Right renal cortex interstitium (tissue), 3 donors: ENCODE data around the gene CDH20. TPM values are rescaled to one million over a fixed set of nuclear protein-coding genes. Genes with fewer than 3 reads are reported as not detected.

Experiments
- DNase-seq, 3 donors: peaks; one replicate each; pipeline ENCODE4 v3.0.0-alpha.2; 2013; ENCODE audit warnings: low read depth in 3 of 3, low spot score in 2 of 3
- polyA plus RNA-seq, 3 donors: library from polyadenylated mRNA; unstranded; fragments of 120-200 nt; gene quantifications; one replicate each; pipeline ENCODE4 v1.2.1, GENCODE V29; 2013; ENCODE audit not compliant: insufficient read length in 3 of 3

Gene CDH20
- polyA plus RNA-seq, 3 donors: 3.3 to 3.9 (median 3.7) TPM

- DNase-seq: no peak
Measured at GRCh38 chr18:61419763-61420162, 86.5 kb downstream of the CDH20 start.

GRCh38 chr18:61420218-61420885 lies 87.1 kb downstream of the CDH20 start:
- DNase-seq: no peak

DNA sequence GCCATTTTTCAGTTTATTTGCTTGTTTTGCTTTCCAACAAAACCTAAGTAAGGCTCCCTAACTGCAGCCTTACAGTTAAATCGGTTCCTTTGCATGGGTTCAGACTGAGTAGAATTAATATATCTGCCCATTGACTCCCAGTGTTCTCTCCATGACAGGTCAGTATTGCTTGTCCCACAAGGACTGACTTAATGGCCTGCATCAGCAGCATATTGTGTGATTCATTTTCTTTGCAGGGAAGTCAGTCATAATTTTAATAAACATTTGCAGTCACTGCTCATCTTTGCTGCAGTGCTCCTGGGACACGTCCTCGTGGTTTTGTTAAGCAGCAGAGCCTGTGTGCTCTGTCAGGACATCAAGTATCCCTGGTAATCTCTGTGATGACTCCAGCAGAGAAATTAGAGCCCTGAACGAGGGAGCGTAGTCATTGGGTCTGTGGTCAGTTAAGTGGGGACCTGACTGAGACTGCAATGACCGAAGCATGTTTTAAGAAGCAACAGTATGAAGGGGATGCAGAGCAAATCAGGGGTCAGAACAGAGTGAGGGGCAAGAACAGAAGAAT lies 93.3 kb downstream of the CDH20 start:
- DNase-seq: no peak

- no peak for DNase-seq
Measured at GRCh38 chr18:61428266-61428665, 95.0 kb downstream of the CDH20 start.

DNA sequence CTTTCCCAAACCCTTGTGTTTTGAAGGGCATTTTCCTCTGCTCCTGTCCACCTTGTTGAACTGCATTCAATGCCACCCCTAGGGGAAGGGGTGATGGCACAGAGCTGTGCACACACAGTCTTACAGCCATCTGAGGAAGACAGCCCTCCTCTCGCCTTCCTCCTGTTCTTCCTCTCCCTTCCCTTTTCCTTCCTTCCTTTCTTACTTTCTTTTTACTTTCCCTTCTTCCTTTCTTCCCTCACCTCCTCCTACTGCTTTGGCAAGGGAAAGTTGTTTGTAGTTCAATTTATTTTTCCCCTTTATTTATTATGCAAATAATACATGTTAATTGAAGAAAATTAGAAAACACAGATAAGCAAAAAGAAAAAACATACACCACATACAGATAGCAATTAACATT lies 99.4 kb downstream of the CDH20 start:
- DNase-seq: no peak

DNA sequence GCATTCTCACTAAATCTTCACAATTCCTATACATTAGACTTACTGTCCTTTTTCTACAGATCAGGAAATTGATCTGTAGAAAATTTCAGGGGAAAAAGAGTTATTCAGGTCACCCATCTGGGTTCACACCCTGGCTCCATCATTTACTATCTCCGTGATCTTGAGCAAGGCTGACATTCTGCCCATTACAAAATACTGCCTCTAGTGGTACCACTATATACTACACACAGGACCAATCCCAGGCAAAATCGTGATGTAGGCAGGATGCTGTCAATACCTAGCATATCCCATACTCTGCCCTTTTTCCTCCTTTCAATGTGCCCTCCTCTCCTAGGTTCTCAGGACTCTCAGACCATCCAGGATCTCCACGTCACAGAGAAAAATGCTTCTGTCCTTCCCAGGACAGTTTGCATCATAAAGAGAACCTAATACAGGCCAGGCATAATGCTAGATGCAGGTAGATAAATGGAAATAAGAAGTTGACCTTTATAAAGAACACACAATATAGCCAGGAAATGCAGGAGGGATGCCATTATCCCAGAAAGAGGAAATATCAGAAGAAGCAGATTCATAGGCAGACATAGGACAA lies 101.9 kb downstream of the CDH20 start:
- DNase-seq: no peak

DNA sequence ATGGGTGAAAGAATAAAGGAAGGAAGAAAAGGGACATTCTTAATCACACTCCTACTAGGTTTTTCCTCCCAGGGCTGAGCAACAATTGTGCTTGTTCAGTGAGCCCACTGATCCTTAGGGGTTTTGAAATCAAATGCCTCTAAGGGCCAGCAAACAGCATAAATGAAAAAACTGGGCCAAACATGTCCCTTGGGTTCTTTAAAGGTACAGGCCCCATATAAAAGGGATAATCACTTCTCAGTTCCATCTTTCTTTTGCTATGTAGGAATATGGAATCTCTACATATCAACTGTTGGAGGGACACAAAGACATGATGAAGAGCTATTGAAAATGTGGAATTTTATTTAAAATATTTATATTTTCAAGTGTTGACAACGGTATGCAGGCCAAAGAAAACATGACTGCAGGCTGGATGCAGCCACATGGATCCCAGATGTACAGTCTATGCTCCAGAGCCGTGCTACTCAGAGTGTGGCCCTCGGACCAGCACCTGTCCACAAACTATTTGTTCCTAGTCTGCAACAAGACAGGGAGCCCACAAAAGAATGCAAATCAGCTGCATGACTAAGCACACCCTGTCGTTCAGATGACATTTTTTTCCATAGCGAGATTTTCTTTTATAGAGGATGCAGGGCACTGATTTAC lies 110.0 kb downstream of the CDH20 start:
- DNase-seq: no peak

GRCh38 chr18:61448316-61448715 lies 115.1 kb downstream of the CDH20 start:
- no peak for DNase-seq

DNA sequence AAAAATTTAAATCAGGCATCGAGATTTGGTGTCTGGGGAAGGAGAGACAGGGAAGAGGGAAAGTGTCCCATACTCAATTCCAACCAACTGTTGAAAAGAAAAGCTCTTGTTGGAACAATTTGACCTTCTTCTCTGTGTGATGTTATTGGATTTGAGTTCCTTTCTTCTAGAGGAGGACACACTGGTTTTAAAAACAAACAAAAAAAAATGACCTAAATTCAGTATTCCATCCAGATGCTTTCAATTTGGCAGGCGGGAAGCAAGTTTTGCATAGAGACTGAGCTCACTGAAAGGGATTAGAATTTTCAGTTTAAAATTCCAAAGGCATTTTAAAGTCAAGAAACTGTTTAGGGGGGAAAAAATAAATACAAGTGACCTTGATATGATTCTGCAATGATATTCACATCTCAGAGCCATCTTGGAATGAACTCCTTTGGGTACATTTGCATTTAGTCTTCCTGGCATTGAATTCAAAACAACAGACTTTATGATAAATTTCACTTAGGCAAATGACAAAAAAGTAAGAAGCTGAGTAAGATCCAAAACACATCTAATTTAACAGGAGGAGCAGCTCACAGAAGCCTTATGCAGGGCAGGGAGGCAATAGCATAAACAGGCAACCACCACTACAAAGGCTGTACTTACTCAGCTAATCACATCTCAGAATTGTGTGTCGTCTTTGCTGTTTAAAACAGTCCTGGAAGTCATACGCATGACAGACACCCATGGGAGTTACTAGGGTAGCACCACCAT lies 126.8 kb downstream of the CDH20 start:
- no peak for DNase-seq

- DNase-seq: no peak
Measured at GRCh38 chr18:61464551-61465142, 131.4 kb downstream of the CDH20 start.

- DNase-seq: no peak
Measured at GRCh38 chr18:61466736-61467135, 133.5 kb downstream of the CDH20 start.

DNA sequence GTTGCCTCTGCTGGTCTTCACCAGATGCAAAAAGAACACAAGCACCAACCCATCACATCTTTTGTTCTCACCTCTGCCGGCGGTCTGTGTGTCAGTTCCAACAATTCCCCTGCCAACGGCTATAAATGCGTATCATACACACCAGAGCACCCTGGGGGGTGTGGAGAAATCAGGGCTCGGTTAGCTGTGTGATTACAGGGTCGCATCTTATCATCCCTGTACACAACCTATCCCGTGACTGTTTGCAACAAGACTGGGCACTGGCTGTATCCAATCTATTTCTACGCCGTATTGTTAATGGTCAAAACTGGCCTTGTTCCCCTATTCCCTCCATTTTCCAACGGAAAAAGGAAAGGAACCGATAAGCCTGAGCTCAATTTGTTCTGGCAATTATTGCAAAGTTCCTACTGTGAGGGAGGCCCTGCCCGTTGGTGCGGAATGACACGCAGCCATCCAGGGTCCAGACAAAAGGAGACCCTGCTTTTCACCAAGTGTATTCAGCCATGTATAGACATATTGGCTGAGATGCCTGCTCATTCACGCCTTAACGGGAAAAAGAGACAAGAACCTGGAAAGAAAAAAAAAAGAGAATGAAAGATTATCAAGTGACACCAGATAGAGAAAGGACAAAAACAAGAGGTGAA lies 136.9 kb downstream of the CDH20 start:
- DNase-seq: no peak

GRCh38 chr18:61471541-61471940 lies 138.3 kb downstream of the CDH20 start:
- DNase-seq: no peak

GRCh38 chr18:61471942-61472341 lies 138.7 kb downstream of the CDH20 start:
- no peak for DNase-seq

GRCh38 chr18:61474341-61474740 lies 141.1 kb downstream of the CDH20 start:
- DNase-seq: no peak

DNA sequence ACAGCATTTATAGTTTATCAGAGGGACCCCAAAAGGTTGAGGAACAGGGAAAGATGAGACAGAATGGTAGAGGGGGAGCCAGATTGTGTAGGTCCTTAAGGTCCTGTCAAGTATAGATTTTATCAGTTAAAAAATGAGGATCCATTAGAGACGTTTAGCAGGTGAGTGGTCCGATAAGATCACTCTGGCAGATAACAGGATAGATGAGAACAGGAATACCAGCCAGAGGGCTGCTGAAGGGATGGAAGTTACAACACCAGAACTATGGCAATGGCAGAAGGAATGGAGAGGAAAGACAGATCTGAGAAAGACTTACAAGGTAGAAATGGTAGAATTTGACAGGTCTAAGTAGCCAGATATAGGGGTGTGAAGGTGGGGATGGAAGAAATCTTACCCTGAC lies 141.7 kb downstream of the CDH20 start:
- DNase-seq: no peak

DNA sequence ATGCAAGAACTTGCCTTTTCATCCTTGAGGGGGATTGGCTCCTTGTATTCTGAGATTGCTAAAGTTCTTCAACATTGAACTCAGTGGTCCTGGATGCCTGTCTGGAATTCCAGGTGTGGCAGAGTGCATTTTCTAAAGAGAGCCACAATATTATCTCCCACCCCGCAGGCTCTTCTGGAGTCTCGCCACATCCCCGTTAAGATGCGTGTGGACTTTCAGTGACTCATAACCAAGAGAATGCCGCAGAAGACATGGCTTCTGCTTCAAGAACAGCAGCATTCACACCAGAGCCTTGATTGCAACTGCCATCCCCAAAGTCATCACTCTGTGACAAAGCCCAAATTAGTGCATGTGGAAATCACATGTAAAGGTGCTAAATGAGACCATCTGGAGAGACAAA lies 142.7 kb downstream of the CDH20 start:
- DNase-seq: no peak

DNA sequence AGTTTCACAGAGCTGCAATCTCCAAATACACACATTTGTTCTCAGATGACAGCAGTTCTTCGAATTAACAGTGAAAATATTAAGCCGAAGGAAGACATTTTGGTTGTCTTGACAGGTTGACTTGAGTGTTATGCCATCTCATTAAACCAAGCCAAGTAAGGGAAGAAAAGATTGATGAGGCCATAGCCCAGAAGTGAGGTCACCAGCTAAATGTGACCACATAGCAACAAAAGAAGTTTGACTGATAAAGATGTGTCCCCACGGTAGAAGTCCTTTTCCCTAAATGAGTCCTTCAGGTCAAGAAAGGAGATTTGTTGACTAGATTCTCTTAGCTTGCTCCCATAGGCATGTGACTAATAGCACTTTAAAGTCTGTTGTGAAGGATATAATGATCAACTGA lies 156.1 kb downstream of the CDH20 start:
- DNase-seq: no peak

DNA sequence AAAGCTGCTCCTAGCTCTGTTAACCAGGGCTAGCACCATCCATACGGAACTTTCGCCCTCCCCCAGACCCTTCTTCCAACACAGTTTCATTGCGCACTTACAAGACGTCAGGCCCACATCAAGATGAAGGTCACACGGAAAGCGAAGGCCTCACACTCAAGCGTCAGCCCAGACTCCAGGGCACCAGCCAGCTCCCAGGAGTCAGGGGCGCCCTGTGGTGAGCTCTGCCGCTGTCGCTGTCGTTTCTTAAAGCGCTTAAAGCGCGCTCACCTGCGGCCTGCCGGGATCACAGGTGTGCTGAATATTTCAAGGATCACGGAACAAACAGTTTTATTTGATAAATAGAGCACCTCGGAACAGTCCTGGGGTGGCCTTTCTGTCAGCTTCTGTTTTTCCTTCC lies 163.1 kb downstream of the CDH20 start:
- no peak for DNase-seq

GRCh38 chr18:61497422-61497821 lies 164.2 kb downstream of the CDH20 start:
- no peak for DNase-seq
